ENCODE results near the gene JAZF1.

DNA sequence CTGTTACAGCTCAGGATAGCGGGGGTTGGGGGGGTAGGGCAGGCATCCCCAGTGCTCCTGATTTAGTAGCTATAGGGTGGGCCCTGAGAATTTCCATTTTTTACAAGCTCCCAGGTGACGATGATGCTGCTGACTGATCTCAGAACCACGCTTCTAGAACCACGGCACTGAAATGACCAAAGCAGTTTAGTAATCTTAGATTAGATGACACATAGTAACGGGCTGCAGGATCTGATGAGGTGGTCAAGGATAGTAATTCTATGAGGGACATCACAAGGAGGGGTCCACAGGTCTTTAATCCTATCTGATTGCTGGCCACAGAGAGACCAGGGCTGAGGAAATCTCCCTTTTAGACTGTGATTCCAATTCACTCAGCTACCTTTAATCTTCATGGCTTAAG is 167.2 kb downstream of the JAZF1 start:
- TF ChIP-seq SRF (IDR thresholded peaks at IDR 0.05; ENCODE audit: low read depth) (no peak), YY1 (IDR thresholded peaks at IDR 0.05; ENCODE audit: extremely low read depth, insufficient replicate concordance, low read depth, low read length) (no peak), ZNF274 (IDR thresholded peaks at IDR 0.05; ENCODE audit: low read depth, low read length) (no peak), POLR2A (IDR thresholded peaks at IDR 0.05; ENCODE audit: borderline replicate concordance, extremely low read depth, insufficient read depth, insufficient read length) (no peak)
- TF ChIP-seq, protein P1, sequence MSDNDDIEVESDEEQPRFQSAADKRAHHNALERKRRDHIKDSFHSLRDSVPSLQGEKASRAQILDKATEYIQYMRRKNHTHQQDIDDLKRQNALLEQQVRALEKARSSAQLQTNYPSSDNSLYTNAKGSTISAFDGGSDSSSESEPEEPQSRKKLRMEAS (IDR thresholded peaks at IDR 0.05), result no peak
- TF ChIP-seq, protein P2, sequence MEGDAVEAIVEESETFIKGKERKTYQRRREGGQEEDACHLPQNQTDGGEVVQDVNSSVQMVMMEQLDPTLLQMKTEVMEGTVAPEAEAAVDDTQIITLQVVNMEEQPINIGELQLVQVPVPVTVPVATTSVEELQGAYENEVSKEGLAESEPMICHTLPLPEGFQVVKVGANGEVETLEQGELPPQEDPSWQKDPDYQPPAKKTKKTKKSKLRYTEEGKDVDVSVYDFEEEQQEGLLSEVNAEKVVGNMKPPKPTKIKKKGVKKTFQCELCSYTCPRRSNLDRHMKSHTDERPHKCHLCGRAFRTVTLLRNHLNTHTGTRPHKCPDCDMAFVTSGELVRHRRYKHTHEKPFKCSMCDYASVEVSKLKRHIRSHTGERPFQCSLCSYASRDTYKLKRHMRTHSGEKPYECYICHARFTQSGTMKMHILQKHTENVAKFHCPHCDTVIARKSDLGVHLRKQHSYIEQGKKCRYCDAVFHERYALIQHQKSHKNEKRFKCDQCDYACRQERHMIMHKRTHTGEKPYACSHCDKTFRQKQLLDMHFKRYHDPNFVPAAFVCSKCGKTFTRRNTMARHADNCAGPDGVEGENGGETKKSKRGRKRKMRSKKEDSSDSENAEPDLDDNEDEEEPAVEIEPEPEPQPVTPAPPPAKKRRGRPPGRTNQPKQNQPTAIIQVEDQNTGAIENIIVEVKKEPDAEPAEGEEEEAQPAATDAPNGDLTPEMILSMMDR (IDR thresholded peaks at IDR 0.05 in 2 of 3, conservative IDR thresholded peaks at IDR 0.05 in 1 of 3; ENCODE audit: borderline replicate concordance in 1 of 3, insufficient read depth in 1 of 3, low read depth in 2 of 3, low read length in 2 of 3), result no peak
